GM12801 (cell line): Measurements from ENCODE around the gene EHBP1.

Source experiments
- CTCF ChIP-seq: IDR thresholded peaks from one replicate; pipeline ENCODE4 v1.5.1; 2011; ENCODE audit warnings: control low read depth; ENCODE audit not compliant: insufficient read length; ENCODE audit errors: extremely low read depth

The EHBP1 gene

GRCh38 chr2:62662554-62662953 lies 43.0 kb upstream of the EHBP1 start:
- no peak for TF ChIP-seq CTCF

GRCh38 chr2:62663411-62663810 lies 42.1 kb upstream of the EHBP1 start:
- no peak for TF ChIP-seq CTCF

DNA sequence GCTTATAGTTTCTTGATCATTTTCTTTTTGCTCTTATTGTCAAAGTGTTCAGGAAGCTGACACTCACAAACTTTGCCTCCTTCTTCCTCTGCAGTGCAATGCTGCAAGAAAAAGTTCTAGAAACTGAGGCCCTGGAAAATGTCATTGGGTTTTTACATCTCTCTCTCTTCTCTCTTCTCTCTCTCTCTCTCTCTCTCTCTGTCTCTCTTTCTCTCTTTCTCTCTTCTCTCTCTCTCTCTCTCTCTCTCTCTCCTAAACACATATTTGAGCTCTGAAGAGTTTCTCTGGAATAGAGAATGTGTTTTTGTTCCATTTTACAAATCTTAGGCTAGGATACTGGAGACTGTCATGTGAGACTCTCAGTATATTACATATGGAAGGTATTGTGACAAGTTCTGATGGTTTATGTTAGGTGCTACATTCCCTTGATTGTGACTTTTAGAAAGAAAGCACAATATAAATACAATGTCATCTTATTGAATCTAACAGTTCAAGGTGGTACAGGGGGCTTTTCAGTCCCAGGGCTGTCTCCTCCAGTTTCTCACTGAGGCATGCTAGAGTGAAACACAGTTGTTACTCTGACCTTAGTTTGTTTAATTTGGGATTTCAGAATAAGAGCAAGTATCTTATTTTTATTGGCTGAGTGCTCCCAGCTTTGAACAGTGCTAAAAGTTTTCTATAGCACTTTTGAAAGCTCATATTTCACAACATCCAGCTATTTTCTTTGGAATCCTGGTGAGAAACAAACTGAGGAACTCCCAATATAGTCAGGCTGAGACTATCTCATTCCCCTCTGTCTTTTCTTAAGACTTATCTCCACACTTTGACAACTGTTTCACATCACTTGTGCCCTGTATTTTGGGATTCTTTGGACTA lies 41.4 kb upstream of the EHBP1 start:
- no peak for TF ChIP-seq CTCF

- TF ChIP-seq CTCF: no peak
Measured at GRCh38 chr2:62665446-62665845, 40.1 kb upstream of the EHBP1 start.

GRCh38 chr2:62669180-62669579 lies 36.3 kb upstream of the EHBP1 start:
- no peak for TF ChIP-seq CTCF

- TF ChIP-seq CTCF: no peak
Measured at GRCh38 chr2:62672601-62673000, 32.9 kb upstream of the EHBP1 start.

- TF ChIP-seq CTCF: no peak
Measured at GRCh38 chr2:62675062-62675461, 30.5 kb upstream of the EHBP1 start.
